Transverse colon (tissue), 4 donors: Measurements from ENCODE around the gene MRPL54.
"Not testable (repeated sequence)": the region's sequence is repeated elsewhere in the genome, so short reads cannot be mapped to it uniquely, and the experiment has no call there.

Experiments used
- CTCF ChIP-seq, 5 experiments: fragments of 200-600 bp in 3 of 5; fragments of 450-650 bp in 2 of 5; sonication (generic) in 3 of 5; IDR thresholded peaks; 1 replicate in 2 of 5; 2 replicates in 3 of 5; pipeline ENCODE4 v1.5.1; 2016 to 2017; ENCODE audit warnings: antibody characterized with exemption in 5 of 5, inconsistent platforms in 3 of 5, mild to moderate bottlenecking in 2 of 5, moderate library complexity in 1 of 5
- EP300 ChIP-seq: sonication (generic); formaldehyde crosslinking; IDR thresholded peaks from one replicate; pipeline ENCODE4 v1.6.1; 2017; ENCODE audit warnings: antibody characterized with exemption, low read depth
- POLR2A ChIP-seq: fragments of 450-650 bp; IDR thresholded peaks from one replicate; pipeline ENCODE4 v1.6.1; 2016; ENCODE audit warnings: antibody characterized with exemption, mild to moderate bottlenecking, moderate library complexity
- POLR2AphosphoS5 ChIP-seq, 3 donors: sonication (generic); formaldehyde crosslinking; IDR thresholded peaks; one replicate each; pipeline ENCODE4 v1.6.1; 2016; ENCODE audit warnings: antibody characterized with exemption in 3 of 3

GRCh38 chr19:3765757-3766156 is 3.3 kb downstream of the MRPL54 start:
- TF ChIP-seq CTCF (IDR thresholded peaks at IDR 0.05); POLR2A; POLR2AphosphoS5 (IDR thresholded peaks at IDR 0.05); EP300: not testable (repeated sequence)
